Stimulated activated CD8-positive, alpha-beta memory T cell treated with anti-CD3 and anti-CD28 coated beads, Interleukin-4, amount 100 ng/mL, for 24 hours (primary cell): ENCODE data around the gene SLC24A3.

Experiments
- DNase-seq: peaks from one replicate; pipeline ENCODE4 v3.0.0-alpha.2; 2020; ENCODE audit warnings: low read depth

The SLC24A3 gene

GRCh38 chr20:19427480-19427879 lies 215.0 kb downstream of the SLC24A3 start:
- no peak for DNase-seq

GRCh38 chr20:19427913-19428312 lies 215.5 kb downstream of the SLC24A3 start:
- DNase-seq, result no peak

GRCh38 chr20:19428324-19428723 lies 215.9 kb downstream of the SLC24A3 start:
- no peak for DNase-seq

GRCh38 chr20:19429538-19429937 lies 217.1 kb downstream of the SLC24A3 start:
- DNase-seq, result no peak

GRCh38 chr20:19430641-19431315 lies 218.3 kb downstream of the SLC24A3 start:
- no peak for DNase-seq

GRCh38 chr20:19431316-19431700 lies 218.9 kb downstream of the SLC24A3 start:
- no peak for DNase-seq

GRCh38 chr20:19431906-19432305 lies 219.5 kb downstream of the SLC24A3 start:
- no peak for DNase-seq

GRCh38 chr20:19433371-19434350 lies 221.2 kb downstream of the SLC24A3 start:
- no peak for DNase-seq

GRCh38 chr20:19435316-19435715 lies 222.9 kb downstream of the SLC24A3 start:
- no peak for DNase-seq

- DNase-seq, result no peak
These were observed 223.4 kb downstream of the SLC24A3 start for GRCh38 chr20:19435821-19436220.

GRCh38 chr20:19438488-19438887 lies 226.0 kb downstream of the SLC24A3 start:
- no peak for DNase-seq

GRCh38 chr20:19440660-19441527 lies 228.5 kb downstream of the SLC24A3 start:
- no peak for DNase-seq

GRCh38 chr20:19446246-19446645 lies 233.8 kb downstream of the SLC24A3 start:
- no peak for DNase-seq

GRCh38 chr20:19448632-19449031 lies 236.2 kb downstream of the SLC24A3 start:
- no peak for DNase-seq

- DNase-seq, result no peak
These were observed 236.6 kb downstream of the SLC24A3 start for GRCh38 chr20:19449051-19449450.

GRCh38 chr20:19451231-19451922 lies 238.9 kb downstream of the SLC24A3 start:
- DNase-seq, result no peak

GRCh38 chr20:19451923-19452295 lies 239.5 kb downstream of the SLC24A3 start:
- no peak for DNase-seq

- DNase-seq, result no peak
These were observed 241.0 kb downstream of the SLC24A3 start for GRCh38 chr20:19453410-19453809.

GRCh38 chr20:19453862-19454261 lies 241.4 kb downstream of the SLC24A3 start:
- no peak for DNase-seq

- DNase-seq, result no peak
These were observed 244.4 kb downstream of the SLC24A3 start for GRCh38 chr20:19456595-19457395.

- no peak for DNase-seq
These were observed 245.2 kb downstream of the SLC24A3 start for GRCh38 chr20:19457611-19458010.
